ENCODE results near the gene CNTNAP2. TPM values are rescaled to one million over a fixed set of nuclear protein-coding genes. Genes with fewer than 3 reads are reported as not detected.
"Not testable (repeated sequence)": the region's sequence is repeated elsewhere in the genome, so short reads cannot be mapped to it uniquely, and the experiment has no call there.

The CNTNAP2 gene
- total RNA-seq, 1 donor: 1.0 TPM

- no peak overlapping the region for H3K4me3 ChIP-seq (ENCODE audit: low read length)
These were observed 2187.4 kb downstream of the CNTNAP2 start for GRCh38 chr7:148304083-148304335.

GRCh38 chr7:148304456-148304855, 2187.9 kb downstream of the CNTNAP2 start:
- no peaks in the 10 kb centered on the region for H3K27me3 ChIP-seq (ENCODE audit: insufficient read depth, low read length)
- H3K4me3 ChIP-seq (ENCODE audit: low read length): no peak overlapping the region

More at GRCh38 chr7:148304083-148304335, 2187.4 kb downstream of the CNTNAP2 start:
- Histone ChIP-seq H3K27me3 (ENCODE audit: insufficient read depth, low read length) (no peaks in the 10 kb centered on the region), H3K9me3 (ENCODE audit: low read depth, low read length) (no peaks in the 10 kb centered on the region), H3K4me1 (ENCODE audit: insufficient read depth, low read length) (peaks cover 18% of the 10 kb centered on the region)

GRCh38 chr7:148306759-148307158, 2190.2 kb downstream of the CNTNAP2 start:
- Histone ChIP-seq H3K9me3 (ENCODE audit: low read depth, low read length) (no peaks in the 10 kb centered on the region), H3K4me1 (ENCODE audit: insufficient read depth, low read length) (peaks cover 18% of the 10 kb centered on the region), H3K4me3 (ENCODE audit: low read length) (no peak overlapping the region), H3K27me3 (ENCODE audit: insufficient read depth, low read length) (no peaks in the 10 kb centered on the region)

More at GRCh38 chr7:148304456-148304855, 2187.9 kb downstream of the CNTNAP2 start:
- H3K9me3 ChIP-seq (ENCODE audit: low read depth, low read length): no peaks in the 10 kb centered on the region
- H3K4me1 ChIP-seq (ENCODE audit: insufficient read depth, low read length): peaks cover 18% of the 10 kb centered on the region

- no peak overlapping the region for H3K4me3 ChIP-seq (ENCODE audit: low read length)
- no peaks in the 10 kb centered on the region for H3K9me3 ChIP-seq (ENCODE audit: low read depth, low read length)
- no peaks in the 10 kb centered on the region for H3K27me3 ChIP-seq (ENCODE audit: insufficient read depth, low read length)
- no peaks in the 10 kb centered on the region for H3K4me1 ChIP-seq (ENCODE audit: insufficient read depth, low read length)
These were observed 2201.7 kb downstream of the CNTNAP2 start for GRCh38 chr7:148318102-148318811.

- Histone ChIP-seq H3K4me1 (ENCODE audit: insufficient read depth, low read length) (no peaks in the 10 kb centered on the region), H3K27me3 (ENCODE audit: insufficient read depth, low read length) (no peaks in the 10 kb centered on the region)
These were observed 2202.2 kb downstream of the CNTNAP2 start for GRCh38 chr7:148318838-148319237.

GRCh38 chr7:148319316-148319808, 2202.8 kb downstream of the CNTNAP2 start:
- no peaks in the 10 kb centered on the region for H3K9me3 ChIP-seq (ENCODE audit: low read depth, low read length)
- no peaks in the 10 kb centered on the region for H3K4me1 ChIP-seq (ENCODE audit: insufficient read depth, low read length)
- H3K4me3 ChIP-seq (ENCODE audit: low read length): no peak overlapping the region
- no peaks in the 10 kb centered on the region for H3K27me3 ChIP-seq (ENCODE audit: insufficient read depth, low read length)

More at GRCh38 chr7:148318838-148319237, 2202.2 kb downstream of the CNTNAP2 start:
- H3K4me3 ChIP-seq (ENCODE audit: low read length): no peak overlapping the region
- no peaks in the 10 kb centered on the region for H3K9me3 ChIP-seq (ENCODE audit: low read depth, low read length)

- no peaks in the 10 kb centered on the region for H3K9me3 ChIP-seq (ENCODE audit: low read depth, low read length)
- H3K4me3 ChIP-seq (ENCODE audit: low read length): no peak overlapping the region
- H3K4me1 ChIP-seq (ENCODE audit: insufficient read depth, low read length): no peaks in the 10 kb centered on the region
- H3K27me3 ChIP-seq (ENCODE audit: insufficient read depth, low read length): no peaks in the 10 kb centered on the region
These were observed 2208.6 kb downstream of the CNTNAP2 start for GRCh38 chr7:148325208-148325607.

GRCh38 chr7:148327379-148327778, 2210.8 kb downstream of the CNTNAP2 start:
- Histone ChIP-seq H3K27me3 (ENCODE audit: insufficient read depth, low read length) (no peaks in the 10 kb centered on the region), H3K4me3 (ENCODE audit: low read length) (no peak overlapping the region), H3K4me1 (ENCODE audit: insufficient read depth, low read length) (no peaks in the 10 kb centered on the region), H3K9me3 (ENCODE audit: low read depth, low read length) (no peaks in the 10 kb centered on the region)

GRCh38 chr7:148328906-148329305, 2212.3 kb downstream of the CNTNAP2 start:
- no peak overlapping the region for H3K4me3 ChIP-seq (ENCODE audit: low read length)
- no peaks in the 10 kb centered on the region for H3K4me1 ChIP-seq (ENCODE audit: insufficient read depth, low read length)
- no peaks in the 10 kb centered on the region for H3K27me3 ChIP-seq (ENCODE audit: insufficient read depth, low read length)
- no peaks in the 10 kb centered on the region for H3K9me3 ChIP-seq (ENCODE audit: low read depth, low read length)

GRCh38 chr7:148330124-148330818, 2213.7 kb downstream of the CNTNAP2 start:
- no peaks in the 10 kb centered on the region for H3K27me3 ChIP-seq (ENCODE audit: insufficient read depth, low read length)
- no peak overlapping the region for H3K4me3 ChIP-seq (ENCODE audit: low read length)
- no peaks in the 10 kb centered on the region for H3K4me1 ChIP-seq (ENCODE audit: insufficient read depth, low read length)
- H3K9me3 ChIP-seq (ENCODE audit: low read depth, low read length): no peaks in the 10 kb centered on the region

- Histone ChIP-seq H3K9me3 (ENCODE audit: low read depth, low read length) (no peaks in the 10 kb centered on the region), H3K4me1 (ENCODE audit: insufficient read depth, low read length) (no peaks in the 10 kb centered on the region), H3K27me3 (ENCODE audit: insufficient read depth, low read length) (no peaks in the 10 kb centered on the region), H3K4me3 (ENCODE audit: low read length) (no peak overlapping the region)
These were observed 2214.2 kb downstream of the CNTNAP2 start for GRCh38 chr7:148330822-148331221.

- H3K9me3 ChIP-seq (ENCODE audit: low read depth, low read length); H3K27me3 ChIP-seq (ENCODE audit: insufficient read depth, low read length); H3K4me3 ChIP-seq (ENCODE audit: low read length); H3K4me1 ChIP-seq (ENCODE audit: insufficient read depth, low read length): not testable (repeated sequence)
These were observed 2214.9 kb downstream of the CNTNAP2 start for GRCh38 chr7:148331456-148331855.

GRCh38 chr7:148332191-148333186, 2215.9 kb downstream of the CNTNAP2 start:
- Histone ChIP-seq H3K9me3 (ENCODE audit: low read depth, low read length) (no peaks in the 10 kb centered on the region), H3K27me3 (ENCODE audit: insufficient read depth, low read length) (no peaks in the 10 kb centered on the region), H3K4me1 (ENCODE audit: insufficient read depth, low read length) (no peaks in the 10 kb centered on the region), H3K4me3 (ENCODE audit: low read length) (no peak overlapping the region)

- no peak overlapping the region for H3K4me3 ChIP-seq (ENCODE audit: low read length)
- H3K9me3 ChIP-seq (ENCODE audit: low read depth, low read length): no peaks in the 10 kb centered on the region
- H3K27me3 ChIP-seq (ENCODE audit: insufficient read depth, low read length): peaks cover 19% of the 10 kb centered on the region
- H3K4me1 ChIP-seq (ENCODE audit: insufficient read depth, low read length): peaks cover 4% of the 10 kb centered on the region
These were observed 2217.9 kb downstream of the CNTNAP2 start for GRCh38 chr7:148334441-148334956.
